NCI-H774 (cell line): Measurements from ENCODE around the gene TRPC1.
"Not testable (repeated sequence)": the region's sequence is repeated elsewhere in the genome, so short reads cannot be mapped to it uniquely, and the experiment has no call there.

ENCODE experiments used
- DNase-seq: peaks from one replicate; lab custom pipeline; 2025; lab: John Stamatoyannopoulos, UW

The TRPC1 gene

DNA sequence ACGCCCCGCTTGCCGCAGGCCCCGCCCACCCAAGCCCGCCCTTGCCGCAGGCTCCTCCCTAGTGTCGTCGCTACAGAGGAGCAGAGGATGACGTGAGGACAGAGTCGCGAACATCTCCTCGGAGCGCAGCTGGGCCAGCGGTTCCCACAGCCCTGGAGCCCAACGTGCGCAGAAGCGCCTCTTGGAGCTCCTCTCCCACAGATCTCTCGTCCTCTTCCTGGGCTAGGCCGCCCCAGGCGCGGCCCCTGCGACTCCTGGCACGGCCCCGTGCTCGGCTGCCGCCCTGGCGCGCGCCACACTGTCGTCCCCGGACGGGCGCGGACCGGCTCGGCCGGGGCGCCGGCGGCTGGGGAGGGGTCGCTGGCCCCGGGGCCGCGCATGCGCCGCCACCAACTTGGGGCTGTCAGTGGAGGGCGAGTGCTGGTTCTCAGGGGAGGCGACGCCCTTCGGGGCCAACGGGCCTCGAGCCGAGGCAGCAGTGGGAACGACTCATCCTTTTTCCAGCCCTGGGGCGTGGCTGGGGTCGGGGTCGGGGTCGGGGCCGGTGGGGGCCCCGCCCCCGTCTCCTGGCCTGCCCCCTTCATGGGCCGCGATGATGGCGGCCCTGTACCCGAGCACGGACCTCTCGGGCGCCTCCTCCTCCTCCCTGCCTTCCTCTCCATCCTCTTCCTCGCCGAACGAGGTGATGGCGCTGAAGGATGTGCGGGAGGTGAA lies at the start of gene TRPC1:
Gene TRPC1 (plus strand): TSS at position 67 of the 714 bp plus-strand sequence. CDS start 526 bp downstream, at position 593.
- DNase-seq: peak; percentile 86

DNA sequence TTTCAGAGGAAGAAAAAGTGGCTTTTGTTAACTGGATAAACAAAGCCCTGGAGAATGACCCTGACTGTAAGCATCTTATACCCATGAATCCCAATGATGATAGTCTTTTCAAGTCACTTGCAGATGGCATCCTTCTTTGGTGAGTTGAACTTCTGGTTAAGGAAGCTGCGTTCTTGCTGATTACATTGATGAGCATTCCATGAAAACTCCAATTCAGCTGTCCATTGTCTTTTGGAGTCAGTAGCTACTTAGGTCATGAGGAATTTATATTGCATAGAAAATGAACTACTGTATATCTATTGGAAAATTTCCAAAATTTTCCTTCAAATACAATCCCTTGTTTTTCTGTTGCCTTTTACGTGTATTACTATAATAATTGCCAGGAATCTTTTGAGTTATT lies 47.7 kb upstream of the TRPC1 start:
- DNase-seq: no peak

DNA sequence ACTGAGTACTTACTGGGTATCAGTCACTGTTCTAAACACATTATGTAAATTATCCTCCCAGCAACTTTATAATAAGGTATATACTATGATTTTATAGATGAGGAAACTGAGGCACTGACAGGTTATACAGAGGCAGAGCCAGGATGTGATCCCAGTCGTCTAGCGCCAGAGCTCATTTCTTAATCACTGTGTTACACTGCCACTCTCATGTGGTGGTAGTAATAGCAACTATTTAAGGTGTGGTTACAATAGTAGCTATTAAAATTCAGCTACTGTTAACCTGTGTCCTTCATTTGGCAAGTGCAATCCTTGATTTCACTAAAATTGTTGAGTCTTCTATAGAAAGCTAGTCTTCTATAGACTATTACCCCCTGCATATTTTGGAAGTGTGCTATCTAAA lies 43.1 kb upstream of the TRPC1 start:
- DNase-seq: no peak

DNA sequence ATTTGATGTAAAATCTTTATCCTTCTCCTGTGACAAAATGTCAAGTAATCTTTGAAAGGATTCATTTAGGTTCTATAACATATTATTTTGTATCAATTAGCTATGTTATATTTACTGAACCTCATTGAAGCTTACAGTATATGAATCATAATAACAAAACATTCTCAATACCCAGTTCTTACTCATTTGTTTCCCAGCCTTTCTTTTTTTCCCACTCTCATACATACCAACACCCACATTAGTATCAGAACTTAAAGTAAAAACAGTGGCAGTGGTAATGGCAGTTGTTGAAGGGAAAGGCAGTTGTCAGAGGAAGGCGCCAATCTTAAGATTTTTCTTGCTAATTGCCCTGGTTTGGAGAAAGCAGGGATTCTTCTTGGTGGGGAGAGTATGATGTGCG lies 33.2 kb upstream of the TRPC1 start:
- DNase-seq: no peak

DNA sequence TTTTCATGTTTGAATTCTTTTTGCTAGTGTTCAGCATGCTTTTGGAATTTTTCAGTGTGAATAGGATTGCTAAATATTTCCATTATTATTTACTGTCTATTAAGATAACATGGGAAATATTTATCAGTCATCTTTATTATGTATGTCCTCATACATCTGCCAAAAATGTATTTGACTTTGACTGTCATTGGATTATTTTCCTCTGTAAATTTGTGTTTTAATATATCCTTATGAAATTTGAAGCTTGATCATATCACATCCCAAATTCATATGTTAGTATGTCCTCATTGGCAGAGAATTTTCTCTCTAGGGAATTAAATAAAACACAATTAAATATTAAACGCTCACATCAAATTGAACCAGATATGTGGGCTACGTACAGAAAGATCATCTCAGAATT lies 32.3 kb upstream of the TRPC1 start:
- no peak for DNase-seq

DNA sequence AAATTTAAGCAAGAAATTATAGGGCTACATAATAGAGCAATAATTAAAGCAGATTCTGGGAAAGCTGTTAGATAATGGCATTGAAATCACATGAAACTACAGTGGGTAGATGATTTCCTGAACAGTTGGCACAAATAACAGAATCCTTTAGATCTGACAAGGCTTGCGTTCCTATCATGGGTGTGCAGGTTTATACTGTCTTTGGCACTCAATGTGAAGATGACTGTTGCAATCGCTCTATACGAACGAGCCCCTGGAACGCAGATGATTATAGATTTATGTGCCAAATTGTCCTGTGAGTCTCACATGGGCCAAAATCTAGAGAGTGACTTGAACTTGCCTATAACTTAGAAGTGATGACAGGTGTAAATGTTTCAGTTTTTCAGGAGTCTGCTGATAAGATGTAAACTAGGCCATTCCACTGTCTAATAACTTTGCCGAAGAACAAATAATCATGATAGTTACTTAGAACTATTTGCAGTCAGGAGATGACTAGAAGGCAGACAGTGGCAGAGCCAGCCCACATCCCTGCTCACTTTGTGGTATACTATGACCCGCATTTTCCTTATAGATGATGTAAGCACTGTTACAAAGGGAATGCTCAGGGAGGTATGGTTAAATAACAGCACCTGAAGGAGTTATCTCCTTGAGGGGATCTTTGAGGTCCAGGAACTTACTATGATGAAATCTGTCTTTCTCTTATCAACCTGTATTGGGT lies 30.5 kb upstream of the TRPC1 start:
- DNase-seq: no peak

DNA sequence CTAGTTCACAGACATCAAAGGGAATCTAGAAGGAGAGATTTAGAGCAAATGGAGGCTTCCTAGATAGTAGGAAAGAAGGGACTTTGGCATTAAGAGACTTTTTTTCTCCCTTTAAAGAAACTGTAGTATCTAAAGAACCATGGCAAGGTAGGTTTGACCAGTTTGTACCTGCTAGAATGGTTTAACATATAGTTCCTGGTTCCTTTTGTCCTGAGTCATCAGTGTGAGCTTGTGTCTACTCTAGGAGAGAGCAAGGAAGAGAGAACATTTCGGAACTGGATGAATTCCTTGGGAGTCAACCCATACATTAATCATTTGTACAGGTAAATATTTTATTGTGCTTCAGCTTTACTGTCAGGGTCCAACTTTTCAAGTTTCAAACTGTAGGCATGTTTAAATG lies 29.6 kb upstream of the TRPC1 start:
- no peak for DNase-seq

DNA sequence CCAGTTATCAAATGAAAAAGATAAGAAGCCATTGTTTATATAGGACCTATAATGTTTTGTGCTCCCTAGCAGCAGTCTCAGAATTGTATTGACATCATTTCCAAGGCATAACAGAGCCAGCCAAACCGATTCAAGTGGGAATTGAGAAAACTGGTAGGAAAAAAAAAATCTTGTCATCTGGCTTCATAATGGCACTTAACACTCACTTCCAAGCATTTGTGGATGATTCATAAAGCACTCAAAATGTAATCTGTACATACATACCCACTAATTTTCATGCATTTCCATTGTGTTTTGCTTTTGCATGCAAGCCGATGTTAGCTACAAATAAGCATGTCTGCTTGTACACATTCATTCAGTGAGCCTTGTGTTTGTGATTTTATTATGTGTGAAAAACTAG lies 18.6 kb upstream of the TRPC1 start:
- no peak for DNase-seq

DNA sequence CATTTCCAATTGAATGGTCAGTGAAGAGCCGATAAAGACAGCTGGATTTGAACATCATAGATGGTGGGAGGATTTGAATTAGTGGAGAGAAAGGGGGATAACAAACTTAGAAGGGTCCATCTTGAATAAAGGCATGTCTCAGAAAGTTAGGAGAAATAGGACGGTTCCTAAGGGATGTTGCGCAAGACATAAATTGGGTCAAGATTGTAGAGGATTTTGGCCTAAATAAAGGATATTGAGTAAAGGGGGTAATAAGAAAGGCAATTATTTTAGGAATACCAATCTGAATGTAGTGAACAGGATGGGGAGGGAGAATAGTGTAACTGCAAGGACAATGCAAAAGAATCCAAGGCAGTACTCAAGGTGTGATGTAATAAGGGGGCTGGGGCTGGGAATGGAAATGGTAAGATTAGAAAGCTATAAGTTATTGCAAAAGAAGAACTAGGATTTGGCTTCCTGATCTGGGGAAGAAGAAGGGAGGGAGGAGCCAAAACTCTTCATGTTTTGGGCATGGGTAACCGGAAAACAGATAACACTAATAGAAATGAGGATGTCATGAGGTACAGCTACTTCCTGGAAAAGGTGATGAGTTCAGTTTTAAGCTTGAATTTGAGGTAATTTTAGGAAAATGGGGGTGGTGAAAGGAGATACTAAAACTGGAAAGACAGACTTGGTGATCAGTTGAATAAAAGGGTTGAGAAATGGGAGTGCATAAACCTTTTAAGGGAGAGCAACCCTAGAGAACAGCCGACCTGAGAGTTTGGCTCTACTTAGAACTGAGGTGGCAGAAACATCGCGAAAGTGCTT lies 17.3 kb upstream of the TRPC1 start:
- no peak for DNase-seq

DNA sequence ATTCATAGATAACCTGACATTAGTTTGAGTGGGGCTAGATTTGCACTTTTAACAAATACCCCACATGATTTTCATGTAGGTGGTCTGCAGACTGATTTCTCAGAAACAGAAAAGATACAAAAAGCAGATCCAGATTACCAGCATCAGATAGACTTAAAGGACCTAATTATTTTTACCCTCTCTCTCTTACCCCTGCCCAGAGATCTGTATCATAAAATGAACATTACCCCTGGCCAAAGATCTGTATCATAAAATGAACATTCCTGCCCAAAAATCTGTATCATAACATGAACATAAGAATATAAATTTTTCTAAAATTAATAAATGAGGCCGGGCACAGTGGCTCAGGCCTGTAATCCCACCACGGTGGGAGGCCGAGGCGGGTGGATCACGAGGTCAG lies 14.6 kb upstream of the TRPC1 start:
- DNase-seq: no peak

DNA sequence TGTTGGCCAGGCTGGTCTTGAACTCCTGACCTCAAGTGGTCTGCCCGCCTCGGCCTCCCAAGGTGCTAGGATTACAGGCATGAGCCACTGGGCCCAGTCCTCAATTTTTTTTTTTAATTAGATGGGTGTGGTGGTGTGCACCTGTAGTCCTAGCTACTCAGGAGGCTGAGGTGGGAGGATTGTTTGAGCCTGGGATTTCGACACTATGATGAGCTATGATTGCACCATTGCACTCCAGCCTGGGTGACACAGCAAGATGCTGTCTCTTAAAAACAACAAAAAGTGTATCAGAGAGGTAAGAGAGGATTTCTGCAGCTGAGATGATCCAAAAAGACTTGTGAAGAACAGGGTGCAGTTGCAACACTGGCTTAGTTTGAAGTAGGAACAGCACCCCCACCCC lies 9.0 kb upstream of the TRPC1 start:
- DNase-seq: not testable (repeated sequence)

DNA sequence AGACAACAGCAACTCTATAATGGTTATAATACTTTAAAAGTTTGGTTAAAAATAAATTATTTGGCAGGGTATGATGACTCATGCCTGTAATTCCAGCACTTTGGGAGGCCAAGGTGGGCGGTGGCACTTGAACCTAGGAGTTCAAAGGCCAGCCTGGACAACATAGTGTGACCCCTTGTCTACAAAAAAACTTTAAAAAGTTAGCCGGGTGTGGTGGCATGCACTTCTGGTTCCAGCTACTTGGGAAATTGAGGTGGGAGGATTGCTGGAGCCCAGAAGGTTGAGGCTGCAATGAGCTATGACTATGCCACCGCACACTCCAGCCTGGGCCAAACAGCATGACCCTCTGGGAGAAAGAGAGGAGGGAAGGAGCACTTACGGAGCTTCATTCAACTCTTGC lies 7.7 kb upstream of the TRPC1 start:
- no peak for DNase-seq

DNA sequence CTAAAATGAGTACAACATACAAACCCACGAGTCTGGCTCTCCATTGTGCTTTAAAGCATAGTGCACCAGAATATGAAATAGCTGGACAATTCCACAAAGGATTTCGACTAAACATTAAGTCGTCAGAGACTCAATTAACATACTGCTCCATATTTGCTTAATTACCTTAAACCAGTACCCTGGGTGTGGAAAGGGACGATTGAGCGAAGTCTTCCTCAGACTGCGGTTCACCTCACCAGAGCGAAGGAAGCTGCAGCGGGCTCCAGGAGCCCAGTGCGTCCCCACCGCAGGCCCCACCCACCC lies 218 bp upstream of the TRPC1 start:
- DNase-seq: no peak

DNA sequence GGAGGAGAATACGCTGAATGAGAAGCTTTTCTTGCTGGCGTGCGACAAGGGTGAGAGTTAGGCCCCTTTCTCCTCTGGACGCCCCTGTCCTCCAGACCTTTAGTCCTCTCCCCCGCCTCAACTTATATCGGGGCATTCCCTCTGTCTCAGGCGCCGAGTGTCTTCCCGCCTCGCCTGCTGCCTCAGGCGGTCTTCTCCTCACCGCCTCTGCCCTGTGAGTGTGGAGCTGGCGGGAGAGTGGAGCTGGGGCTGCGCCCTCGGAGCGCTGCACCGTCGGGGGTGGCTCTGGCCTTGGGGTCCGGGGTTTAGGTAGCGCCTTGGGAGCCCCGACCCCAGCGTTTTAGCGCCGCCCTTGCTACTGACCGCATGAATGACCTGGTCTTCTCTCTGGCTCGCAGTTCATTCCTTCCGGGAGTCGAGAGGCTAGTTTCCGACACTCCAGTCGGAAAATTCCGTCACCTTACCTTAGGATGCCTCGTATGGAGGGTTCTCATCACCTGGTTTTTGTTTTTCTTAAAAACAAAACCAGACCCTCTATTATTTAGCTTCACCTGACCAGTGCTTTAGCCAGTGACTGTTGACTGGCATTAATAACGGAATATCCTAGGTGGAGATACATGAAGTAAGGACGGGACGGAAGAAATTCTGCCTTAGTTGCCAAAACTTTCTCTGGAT lies 985 bp downstream of the TRPC1 start:
- peak; percentile 29 for DNase-seq

DNA sequence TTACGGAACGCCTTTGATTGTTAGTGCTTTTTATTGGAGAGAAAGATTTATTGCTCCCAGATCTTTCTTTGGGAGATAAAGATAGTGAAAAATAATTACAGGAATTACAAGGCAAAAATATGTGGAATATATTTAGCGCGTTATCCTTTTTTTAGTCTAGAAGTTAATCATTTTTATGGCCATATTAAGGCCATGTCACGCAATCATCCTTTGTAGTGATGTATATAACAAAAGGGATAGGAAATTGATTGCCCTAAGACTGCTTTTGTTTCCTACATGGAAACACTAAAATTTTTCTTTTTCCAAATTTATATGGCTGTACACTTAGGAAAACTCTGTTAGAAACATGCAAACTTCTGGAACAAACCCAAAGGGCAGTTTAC lies 1.5 kb downstream of the TRPC1 start:
- DNase-seq: no peak

DNA sequence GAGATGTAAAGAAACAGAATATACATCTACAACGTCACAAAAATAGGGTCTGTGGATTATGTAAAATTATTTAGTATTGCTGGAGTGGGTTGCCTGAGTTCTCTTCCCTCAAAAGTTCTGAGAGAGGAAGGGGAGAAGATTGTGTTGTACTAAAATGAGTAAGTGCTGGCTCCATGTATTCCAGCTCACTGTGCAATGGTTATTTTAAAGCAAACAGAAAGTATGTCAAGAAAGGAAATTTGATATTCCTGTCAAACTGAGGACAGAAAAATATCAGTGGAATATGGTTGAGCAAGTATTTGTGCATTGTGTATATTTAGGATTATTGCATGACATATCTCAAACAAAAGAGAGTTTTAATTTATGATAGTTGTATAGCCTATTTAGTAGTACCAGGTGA lies 2.2 kb downstream of the TRPC1 start:
- no peak for DNase-seq

DNA sequence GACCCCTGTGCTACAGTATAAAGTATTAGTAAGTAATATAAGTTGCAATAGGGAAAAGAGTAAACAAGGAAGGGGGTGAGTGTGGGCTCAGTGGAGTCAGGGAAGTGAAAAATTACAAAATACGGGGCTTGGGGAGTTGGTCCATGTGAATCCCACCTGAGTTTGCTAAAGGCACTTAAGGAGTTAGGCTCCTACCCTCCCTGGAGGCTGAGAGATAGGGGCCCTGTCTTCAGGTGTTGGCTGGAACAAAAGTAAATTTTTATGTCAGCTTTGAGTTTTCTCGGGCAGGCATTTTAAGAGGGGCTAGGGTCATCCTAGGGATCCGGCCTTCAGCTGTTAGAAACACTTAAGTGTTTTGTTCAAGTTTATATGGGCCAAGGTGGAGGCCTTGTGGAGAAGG lies 8.2 kb downstream of the TRPC1 start:
- DNase-seq: no peak

DNA sequence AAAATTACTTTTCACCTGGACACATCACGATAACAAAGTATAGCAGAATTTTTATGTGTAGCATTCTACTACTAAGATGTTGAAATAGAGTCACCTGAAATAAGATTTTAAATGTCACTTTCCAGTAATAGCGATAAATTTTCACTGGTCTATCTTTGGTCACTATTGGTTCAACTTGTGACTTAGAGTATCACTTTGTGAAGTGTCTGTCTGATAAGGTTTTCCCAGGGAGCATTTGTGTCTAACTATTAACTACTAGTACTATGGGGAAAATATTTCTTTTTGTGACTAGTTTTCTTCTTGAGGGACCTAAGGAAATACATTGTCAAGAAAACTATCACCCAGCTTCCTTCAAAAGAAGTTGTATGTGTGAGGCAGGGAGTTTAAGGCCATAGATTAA lies 11.0 kb downstream of the TRPC1 start:
- DNase-seq: no peak

DNA sequence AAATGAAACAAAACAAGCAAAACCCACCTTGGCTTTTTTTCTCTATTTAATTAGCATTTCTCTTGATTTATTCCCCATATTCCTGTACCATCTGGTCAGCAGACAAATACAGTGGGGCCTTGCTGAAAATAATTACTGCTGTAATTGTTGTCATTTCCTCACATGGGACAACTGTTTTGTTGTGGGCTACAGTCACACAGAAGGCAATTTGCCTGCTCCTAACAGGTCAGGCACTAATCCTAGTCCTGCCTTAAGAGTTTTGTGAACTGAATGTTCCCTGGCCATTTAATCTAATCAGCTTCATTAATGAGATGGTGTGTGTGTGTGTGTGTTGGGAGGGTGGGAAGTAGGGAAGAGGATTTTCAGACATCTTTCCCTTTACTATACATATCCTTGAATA lies 11.6 kb downstream of the TRPC1 start:
- DNase-seq: no peak

DNA sequence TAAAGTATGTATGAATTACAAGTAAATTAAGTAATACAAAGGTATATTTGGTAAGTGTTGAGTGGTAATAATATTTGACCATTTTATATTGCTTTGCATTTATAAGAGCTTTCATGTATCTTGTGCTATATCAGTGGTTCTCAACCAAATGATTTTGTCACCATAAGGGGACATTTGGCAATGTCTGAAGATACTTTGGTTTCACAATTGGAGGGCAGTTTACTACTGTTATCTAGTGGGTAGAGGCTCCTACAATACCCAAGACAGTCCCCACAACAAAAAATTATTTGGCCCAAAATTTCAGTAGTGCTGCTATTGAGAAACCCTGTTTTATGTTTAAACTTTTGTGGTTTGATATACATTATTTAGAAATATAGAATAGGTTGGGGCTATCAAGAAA lies 14.6 kb downstream of the TRPC1 start:
- DNase-seq: no peak

DNA sequence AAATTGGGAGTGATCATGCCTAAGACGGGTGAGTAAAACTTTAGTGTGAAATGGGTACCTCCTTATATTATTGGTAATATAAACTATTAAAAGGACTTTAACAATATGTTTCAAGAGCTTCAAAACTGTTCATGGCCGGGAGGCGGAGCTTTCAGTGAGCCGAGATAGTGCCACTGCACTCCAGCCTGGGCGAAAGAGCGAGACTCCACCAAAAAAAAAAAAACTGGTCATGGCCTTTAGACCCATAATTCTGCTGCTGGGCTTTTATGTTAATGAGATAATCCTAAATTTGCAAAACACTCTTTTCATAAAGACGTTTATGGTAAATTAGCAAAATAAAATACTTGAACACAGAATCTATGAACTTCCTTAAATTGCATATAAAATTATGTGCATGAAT lies 22.8 kb downstream of the TRPC1 start:
- no peak for DNase-seq

DNA sequence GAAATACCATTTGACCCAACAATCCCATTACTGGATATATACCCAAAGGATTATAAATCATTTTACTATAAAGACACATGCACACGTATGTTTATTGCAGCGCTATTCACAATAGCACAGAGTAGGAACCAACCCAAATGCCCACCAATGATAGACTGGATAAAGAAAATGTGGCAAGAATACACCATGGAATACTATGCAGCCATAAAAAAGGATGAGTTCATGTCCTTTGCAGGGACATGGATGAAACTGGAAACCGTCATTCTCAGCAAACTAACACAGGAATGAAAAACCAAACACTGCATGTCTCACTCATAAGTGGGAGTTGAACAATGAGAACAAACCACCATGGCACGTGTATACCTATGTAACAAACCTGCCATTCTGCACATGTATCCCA lies 26.7 kb downstream of the TRPC1 start:
- not testable (repeated sequence) for DNase-seq

DNA sequence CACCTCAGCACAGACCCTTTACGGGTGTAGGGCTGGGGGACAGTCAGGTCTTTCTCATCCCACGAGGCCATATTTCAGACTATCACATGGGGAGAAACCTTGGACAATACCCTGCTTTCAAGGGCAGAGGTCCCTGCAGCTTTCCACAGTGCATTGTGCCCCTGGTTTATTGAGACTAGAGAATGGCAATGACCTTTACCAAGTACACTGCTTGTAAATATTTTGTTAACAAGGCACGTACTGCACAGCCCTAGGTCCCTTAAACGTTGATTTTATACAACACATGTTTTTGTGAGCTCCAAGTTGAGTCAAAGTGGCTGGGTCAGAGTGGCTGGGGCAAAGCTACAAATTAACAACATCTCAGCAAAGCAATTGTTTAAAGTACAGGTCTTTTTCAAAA lies 28.8 kb downstream of the TRPC1 start:
- not testable (repeated sequence) for DNase-seq
